Ovary (tissue), 9 donors: ENCODE data around the gene MCFD2. TPM values are rescaled to one million over a fixed set of nuclear protein-coding genes. Genes with fewer than 3 reads are reported as not detected.

ENCODE experiments used
- DNase-seq, 5 donors: peaks; one replicate each; pipeline ENCODE4 v3.0.0-alpha.2; 2019 to 2020
- H3K27ac ChIP-seq, 2 donors: fragments of 200-600 bp; one replicate each; pipeline versions ENCODE4 v1.5.1 to v1.8.0; 2019 to 2022
- H3K27me3 ChIP-seq: fragments of 200-600 bp; one replicate; pipeline ENCODE4 v1.8.0; 2022
- H3K36me3 ChIP-seq: fragments of 200-600 bp; sonication (generic); one replicate; pipeline ENCODE4 v1.5.1; 2019
- H3K4me1 ChIP-seq: one replicate; pipeline ENCODE4 v1.8.1; 2013; ENCODE audit warnings: mild to moderate bottlenecking, moderate library complexity; ENCODE audit not compliant: insufficient read depth
- H3K4me3 ChIP-seq: fragments of 200-600 bp; sonication (generic); one replicate; pipeline ENCODE4 v1.5.1; 2017
- H3K9me3 ChIP-seq, 2 donors: fragments of 200-600 bp in 1 of 2; sonication (generic) in 1 of 2; one replicate each; pipeline versions ENCODE4 v1.5.1 to v1.8.1; 2013 to 2019; ENCODE audit warnings: mild to moderate bottlenecking in 1 of 2, moderate library complexity in 1 of 2
- CTCF ChIP-seq, 3 donors: fragments of 450-650 bp in 2 of 3; fragments of 200-600 bp in 1 of 3; IDR thresholded peaks; one replicate each; pipeline versions ENCODE4 v1.5.1 to v1.8.0; 2016 to 2022; ENCODE audit warnings: antibody characterized with exemption in 3 of 3, mild to moderate bottlenecking in 1 of 3
- EP300 ChIP-seq: sonication (generic); formaldehyde crosslinking; IDR thresholded peaks from one replicate; pipeline ENCODE4 v1.6.1; 2017; ENCODE audit warnings: antibody characterized with exemption
- POLR2A ChIP-seq: fragments of 450-650 bp; IDR thresholded peaks from one replicate; pipeline ENCODE4 v1.6.1; 2017; ENCODE audit warnings: antibody characterized with exemption, mild to moderate bottlenecking, moderate library complexity
- WGBS, 3 donors: extraction: QIAGEN DNeasy Blood & Tissue Kit in 1 of 3; methylation state at CpG; one replicate each; pipeline versions ENCODE4 v1.1.5 to v1.1.7; 2013 to 2017; 5-methylcytosine and 5-hydroxymethylcytosine counted together
- intact Hi-C, 4 donors: fragments of 100-400 bp; cut with DNase I; formaldehyde crosslinking; loops; one replicate each; pipeline versions ENCODE4 v1.11.0 to v1.15.1; 2022 to 2023
- polyA plus RNA-seq, 2 donors: library from polyadenylated mRNA; stranded (reverse); fragments of 200-250 nt in 1 of 2; fragments of 350-450 nt in 1 of 2; fragmentation: Illumina TruSeq in 1 of 2; extraction: RNeasy Lipid Tissue Mini Kit (QIAGEN cat#74804) in 1 of 2; gene quantifications; one replicate each; pipeline ENCODE4 v1.2.3, GENCODE V29; 2013 to 2014
- total RNA-seq, 7 donors: library from RNA; depleted of rRNA in 2 of 7; stranded (reverse); fragments of >200 nt in 2 of 7; fragmentation: NEBNext Ultra II Directional in 3 of 7; extraction: Animal tissue kit (Norgen Biotek cat#: 25700) in 3 of 7; gene quantifications; one replicate each; pipeline versions ENCODE4 v1.1.0 to v1.2.4, GENCODE V29; 2016 to 2023
- donor health status: DM: no; HTN: no; CAD: no; lungs with moderate emphysema.
- donor health status: DM: no; HTN: no; CAD: no.
- donor health status: Bipolar disorder and iron deficiency.
- donor health status: DM: yes; HTN: yes; CAD: no.
- donor health status: DM: no; HTN: no; CAD: no.
- donor health status: DM: yes; HTN: yes; CAD: no.

The MCFD2 gene
- total and polyA plus RNA-seq, 9 donors: 62.8 to 176 (median 134) TPM

- H3K27me3 ChIP-seq: no peaks in the 10 kb centered on the region
- TF ChIP-seq CTCF (IDR thresholded peaks at IDR 0.05) (no peak), EP300 (no peak), POLR2A (no peak)
- H3K4me3 ChIP-seq: no peak overlapping the region
- H3K27ac ChIP-seq: peak overlapping the region in 1 of 2 donors; percentile 23
- H3K36me3 ChIP-seq: no peaks in the 10 kb centered on the region
- no peak for DNase-seq
- H3K4me1 ChIP-seq: peaks cover 12% of the 10 kb centered on the region
- H3K9me3 ChIP-seq: no peaks in the 10 kb centered on the region
- WGBS, 3 donors: 86 to 92% (median 90%) methylated on average over 4 of the region's 4 CpGs
- intact Hi-C loops: no loop called here
Measured at GRCh38 chr2:46955764-46956163, 40.2 kb upstream of the MCFD2 start.

- H3K9me3 ChIP-seq: no peaks in the 10 kb centered on the region
- TF ChIP-seq EP300 (no peak), POLR2A (no peak), CTCF (IDR thresholded peaks at IDR 0.05) (no peak)
- no peaks in the 10 kb centered on the region for H3K36me3 ChIP-seq
Measured at GRCh38 chr2:46954951-46955571, 39.5 kb upstream of the MCFD2 start.

GRCh38 chr2:46952171-46952570, 36.6 kb upstream of the MCFD2 start:
- no peaks in the 10 kb centered on the region for H3K36me3 ChIP-seq

More at GRCh38 chr2:46954951-46955571, 39.5 kb upstream of the MCFD2 start:
- Histone ChIP-seq H3K27ac (peak overlapping the region in 1 of 2 donors; percentile 23), H3K27me3 (no peaks in the 10 kb centered on the region), H3K4me3 (no peak overlapping the region), H3K4me1 (peaks cover 12% of the 10 kb centered on the region)
- 16 to 23% (median 19%) methylated on average over 9 of the region's 9 CpGs for WGBS, 3 donors
- peak; percentile 70 to 79 (median 77) for DNase-seq
- intact Hi-C loops: no loop called here

GRCh38 chr2:46951290-46952064, 35.9 kb upstream of the MCFD2 start:
- TF ChIP-seq CTCF (IDR thresholded peaks at IDR 0.05) (no peak), POLR2A (no peak), EP300 (no peak)
- DNase-seq: no peak
- Histone ChIP-seq H3K36me3 (no peaks in the 10 kb centered on the region), H3K27ac (no peak overlapping the region), H3K27me3 (no peaks in the 10 kb centered on the region), H3K4me3 (no peak overlapping the region), H3K9me3 (no peaks in the 10 kb centered on the region), H3K4me1 (peaks cover 14% of the 10 kb centered on the region)
- WGBS, 3 donors: 87 to 90% (median 88%) methylated on average over 9 of the region's 9 CpGs
- intact Hi-C loops: no loop called here

More at GRCh38 chr2:46952171-46952570, 36.6 kb upstream of the MCFD2 start:
- intact Hi-C loops: no loop called here
- no peak for DNase-seq
- TF ChIP-seq EP300 (no peak), POLR2A (no peak), CTCF (IDR thresholded peaks at IDR 0.05) (no peak)
- H3K4me3 ChIP-seq: no peak overlapping the region
- H3K27me3 ChIP-seq: no peaks in the 10 kb centered on the region
- H3K9me3 ChIP-seq: no peaks in the 10 kb centered on the region
- 92 to 96% (median 94%) methylated on average over 3 of the region's 3 CpGs for WGBS, 3 donors
- H3K27ac ChIP-seq: no peak overlapping the region
- peaks cover 14% of the 10 kb centered on the region for H3K4me1 ChIP-seq
